ENCODE data around the gene CCR1. TPM values are rescaled to one million over a fixed set of nuclear protein-coding genes. Genes with fewer than 3 reads are reported as not detected.

CCR1 gene
- total and polyA plus RNA-seq, 8 donors = 5.2 to 84.5 (median 7.9) TPM

- intact Hi-C loops (cut with DNase I) = no loop called here
- ATAC-seq (peak; percentile 16), DNase-seq (no peak)
- Histone ChIP-seq H3K27ac (no peak overlapping the region), H3K27me3 (no peaks in the 10 kb centered on the region), H3K4me3 (no peak overlapping the region), H3K9me3 (peaks cover 0 to 13% of the 10 kb centered on the region in 2 donors), H3K4me1 (peaks cover 0 to 40% of the 10 kb centered on the region in 2 donors), H3K36me3 (no peaks in the 10 kb centered on the region)
- TF ChIP-seq, protein P1, sequence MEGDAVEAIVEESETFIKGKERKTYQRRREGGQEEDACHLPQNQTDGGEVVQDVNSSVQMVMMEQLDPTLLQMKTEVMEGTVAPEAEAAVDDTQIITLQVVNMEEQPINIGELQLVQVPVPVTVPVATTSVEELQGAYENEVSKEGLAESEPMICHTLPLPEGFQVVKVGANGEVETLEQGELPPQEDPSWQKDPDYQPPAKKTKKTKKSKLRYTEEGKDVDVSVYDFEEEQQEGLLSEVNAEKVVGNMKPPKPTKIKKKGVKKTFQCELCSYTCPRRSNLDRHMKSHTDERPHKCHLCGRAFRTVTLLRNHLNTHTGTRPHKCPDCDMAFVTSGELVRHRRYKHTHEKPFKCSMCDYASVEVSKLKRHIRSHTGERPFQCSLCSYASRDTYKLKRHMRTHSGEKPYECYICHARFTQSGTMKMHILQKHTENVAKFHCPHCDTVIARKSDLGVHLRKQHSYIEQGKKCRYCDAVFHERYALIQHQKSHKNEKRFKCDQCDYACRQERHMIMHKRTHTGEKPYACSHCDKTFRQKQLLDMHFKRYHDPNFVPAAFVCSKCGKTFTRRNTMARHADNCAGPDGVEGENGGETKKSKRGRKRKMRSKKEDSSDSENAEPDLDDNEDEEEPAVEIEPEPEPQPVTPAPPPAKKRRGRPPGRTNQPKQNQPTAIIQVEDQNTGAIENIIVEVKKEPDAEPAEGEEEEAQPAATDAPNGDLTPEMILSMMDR (IDR thresholded peaks at IDR 0.05) = no peak
Observed at GRCh38 chr3:46191730-46192129, 16.4 kb downstream of the CCR1 start.

DNA sequence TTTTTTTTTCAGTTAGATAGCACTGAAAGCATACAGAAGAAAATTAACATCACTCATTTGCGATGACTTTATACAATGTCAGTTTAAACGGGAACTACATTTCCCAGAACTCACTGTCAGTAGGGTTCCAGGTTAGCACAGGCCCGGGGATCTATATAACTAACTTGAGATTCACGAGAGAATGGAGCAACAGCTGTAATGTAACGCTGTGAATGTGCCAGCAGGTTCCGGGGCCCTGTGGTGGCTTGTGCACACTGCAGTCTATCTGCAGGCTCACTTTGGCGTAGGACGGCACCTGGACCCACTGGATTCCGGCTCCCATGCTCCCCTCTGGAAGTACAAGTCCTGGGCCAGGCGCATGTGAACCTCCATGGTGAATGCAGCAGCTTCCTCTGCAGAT lies 19.4 kb downstream of the CCR1 start:
- Histone ChIP-seq H3K4me1 (peaks cover 0 to 34% of the 10 kb centered on the region in 2 donors), H3K4me3 (no peak overlapping the region), H3K36me3 (no peaks in the 10 kb centered on the region), H3K9me3 (peaks cover 0 to 3% of the 10 kb centered on the region in 2 donors), H3K27ac (no peak overlapping the region), H3K27me3 (no peaks in the 10 kb centered on the region)
- TF ChIP-seq, protein P1 (IDR thresholded peaks at IDR 0.05) = no peak
- ATAC-seq = no peak
- peak in 1 of 4 donors; percentile 47 for DNase-seq
- intact Hi-C loops (cut with DNase I) = no loop called here

- Histone ChIP-seq H3K4me3 (no peak overlapping the region), H3K9me3 (no peaks in the 10 kb centered on the region), H3K36me3 (no peaks in the 10 kb centered on the region), H3K4me1 (peaks cover 0 to 37% of the 10 kb centered on the region in 2 donors), H3K27ac (no peak overlapping the region), H3K27me3 (no peaks in the 10 kb centered on the region)
- TF ChIP-seq, protein P1 (IDR thresholded peaks at IDR 0.05) = no peak
- DNase-seq = no peak
- peak; percentile 68 for ATAC-seq
- intact Hi-C loops (cut with DNase I) = no loop called here
Observed at GRCh38 chr3:46187876-46188275, 20.2 kb downstream of the CCR1 start.

DNA sequence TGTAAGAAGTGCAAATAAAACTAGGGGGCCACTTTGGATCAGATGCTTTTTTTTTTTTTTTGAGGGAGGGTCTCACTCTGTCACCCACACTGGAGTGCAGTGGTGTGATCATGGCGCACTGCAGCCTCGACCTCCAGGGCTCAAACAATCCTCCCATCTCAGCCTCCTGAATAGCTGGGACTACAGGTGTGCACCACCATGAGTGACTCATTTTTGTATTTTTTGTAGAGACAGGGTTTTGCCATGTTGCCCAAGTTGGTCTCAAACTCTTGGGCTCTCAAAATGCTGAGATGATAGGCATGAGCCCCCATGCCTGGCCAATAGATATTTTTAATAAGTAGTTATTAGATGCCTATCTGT lies 20.8 kb downstream of the CCR1 start:
- H3K27me3 ChIP-seq = no peaks in the 10 kb centered on the region
- no peak overlapping the region for H3K27ac ChIP-seq
- no peak overlapping the region for H3K4me3 ChIP-seq
- no peaks in the 10 kb centered on the region for H3K36me3 ChIP-seq
- peaks cover 0 to 36% of the 10 kb centered on the region in 2 donors for H3K4me1 ChIP-seq
- intact Hi-C loops (cut with DNase I) = no loop called here
- DNase-seq = no peak
- H3K9me3 ChIP-seq = no peaks in the 10 kb centered on the region
- no peak for ATAC-seq
- TF ChIP-seq, protein P1 (IDR thresholded peaks at IDR 0.05) = no peak

DNA sequence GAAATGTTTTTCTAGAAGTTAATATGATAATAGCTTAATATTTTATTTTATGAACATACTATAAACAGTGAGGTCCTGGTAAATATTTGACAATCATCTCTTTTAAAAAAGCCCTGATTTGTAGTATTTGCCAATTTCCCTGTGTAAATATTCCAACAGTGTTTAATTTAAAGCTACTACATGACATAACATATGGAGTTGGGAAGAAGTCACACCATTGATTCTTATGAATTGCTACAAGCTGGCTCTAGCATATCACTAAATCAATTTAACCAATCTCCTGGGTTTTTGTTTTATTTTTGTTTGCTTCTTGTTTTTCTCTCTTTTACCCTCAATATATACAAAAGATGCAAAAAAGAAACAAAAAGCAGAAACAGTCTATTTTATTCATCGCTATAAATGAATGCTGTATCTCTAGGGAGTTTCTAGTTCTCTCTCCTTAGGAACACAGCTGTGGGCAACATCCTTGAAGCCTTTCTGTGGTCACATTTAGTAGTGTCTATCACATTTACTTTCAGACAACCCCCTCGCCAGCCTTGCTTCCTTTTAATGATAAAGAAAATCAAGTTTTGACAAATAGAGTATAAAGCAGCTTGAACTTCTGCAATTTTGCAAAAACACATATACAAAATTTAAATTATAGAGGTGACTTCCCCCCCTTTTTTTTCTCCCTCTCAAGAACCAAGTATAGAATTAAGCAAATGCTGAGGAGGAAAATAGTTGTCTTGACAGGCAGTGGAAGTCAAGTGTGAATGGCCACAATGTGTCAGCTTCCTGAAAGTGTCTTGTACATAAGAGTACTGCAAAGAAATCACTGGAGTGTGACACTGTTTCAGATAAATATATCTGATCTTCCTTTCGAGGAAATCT lies 21.4 kb downstream of the CCR1 start:
- no peaks in the 10 kb centered on the region for H3K36me3 ChIP-seq
- no peaks in the 10 kb centered on the region for H3K9me3 ChIP-seq
- intact Hi-C loops (cut with DNase I) = no loop called here
- H3K4me1 ChIP-seq = peaks cover 0 to 30% of the 10 kb centered on the region in 2 donors
- DNase-seq = no peak
- ATAC-seq = no peak
- H3K4me3 ChIP-seq = no peak overlapping the region
- no peaks in the 10 kb centered on the region for H3K27me3 ChIP-seq
- TF ChIP-seq, protein P1 (IDR thresholded peaks at IDR 0.05) = no peak
- no peak overlapping the region for H3K27ac ChIP-seq

Measured in left lung (tissue), 10 donors.